Stimulated activated naive CD8-positive, alpha-beta T cell treated with anti-CD3 and anti-CD28 coated beads, Interleukin-15, amount 100 ng/mL, for 72 hours (primary cell): ENCODE data around the gene LRRC70.
A peak's percentile ranks its signal among the peaks of the same experiment; 100 is the strongest.

ENCODE experiments used
- ATAC-seq: fragments of 150-1000 bp; cut with Tn5 transposase; 2 replicates; pipeline ENCODE4 v1.10.0; 2021; ENCODE audit warnings: mild to moderate bottlenecking, moderate library complexity
- DNase-seq, 2 donors: peaks; one replicate each; pipeline ENCODE4 v3.0.0; 2021 to 2022
- H3K27ac Mint-ChIP-seq, 2 donors: one replicate each; pipeline ENCODE4 v1.8.0; 2022; ENCODE audit warnings: mild to moderate bottlenecking in 2 of 2, mixed read lengths in 2 of 2, moderate library complexity in 2 of 2
- H3K27me3 Mint-ChIP-seq: one replicate; pipeline ENCODE4 v1.8.0; 2022; ENCODE audit warnings: mixed read lengths
- H3K4me1 Mint-ChIP-seq: one replicate; pipeline ENCODE4 v1.8.0; 2022; ENCODE audit warnings: mild to moderate bottlenecking, mixed read lengths
- H3K4me3 Mint-ChIP-seq, 2 donors: one replicate each; pipeline ENCODE4 v1.8.0; 2022; ENCODE audit warnings: mild to moderate bottlenecking in 2 of 2, mixed read lengths in 2 of 2, moderate library complexity in 1 of 2
- H3K9me3 Mint-ChIP-seq, 2 donors: one replicate each; pipeline ENCODE4 v1.8.0; 2022; ENCODE audit warnings: mixed read lengths in 2 of 2

LRRC70 gene, protein sequence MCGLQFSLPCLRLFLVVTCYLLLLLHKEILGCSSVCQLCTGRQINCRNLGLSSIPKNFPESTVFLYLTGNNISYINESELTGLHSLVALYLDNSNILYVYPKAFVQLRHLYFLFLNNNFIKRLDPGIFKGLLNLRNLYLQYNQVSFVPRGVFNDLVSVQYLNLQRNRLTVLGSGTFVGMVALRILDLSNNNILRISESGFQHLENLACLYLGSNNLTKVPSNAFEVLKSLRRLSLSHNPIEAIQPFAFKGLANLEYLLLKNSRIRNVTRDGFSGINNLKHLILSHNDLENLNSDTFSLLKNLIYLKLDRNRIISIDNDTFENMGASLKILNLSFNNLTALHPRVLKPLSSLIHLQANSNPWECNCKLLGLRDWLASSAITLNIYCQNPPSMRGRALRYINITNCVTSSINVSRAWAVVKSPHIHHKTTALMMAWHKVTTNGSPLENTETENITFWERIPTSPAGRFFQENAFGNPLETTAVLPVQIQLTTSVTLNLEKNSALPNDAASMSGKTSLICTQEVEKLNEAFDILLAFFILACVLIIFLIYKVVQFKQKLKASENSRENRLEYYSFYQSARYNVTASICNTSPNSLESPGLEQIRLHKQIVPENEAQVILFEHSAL

GRCh38 chr5:62578540-62578939, at the start of gene LRRC70:
Gene LRRC70, plus strand, starts transcription at chr5:62578819. Its CDS starts 620 bp downstream, at chr5:62579439.
- H3K4me3 Mint-ChIP-seq = peak within 1 kb of the TSS; percentile 43 to 50
- ATAC-seq (peak; percentile 93), DNase-seq (no peak)
- peaks cover 37% of the 10 kb centered on the region for H3K4me1 Mint-ChIP-seq
- H3K27ac Mint-ChIP-seq = peak within 1 kb of the TSS in 1 of 2 donors; percentile 68
- no peaks in the 10 kb centered on the region for H3K27me3 Mint-ChIP-seq
- no peaks in the 10 kb centered on the region for H3K9me3 Mint-ChIP-seq

- no peak overlapping the region for H3K27ac Mint-ChIP-seq
- no peak for ATAC-seq
- H3K4me3 Mint-ChIP-seq = no peak overlapping the region
These were observed 45.0 kb upstream of the LRRC70 start for GRCh38 chr5:62533597-62533996.

GRCh38 chr5:62534461-62535236, 44.0 kb upstream of the LRRC70 start:
- Mint-ChIP-seq H3K4me3 (no peak overlapping the region), H3K27ac (no peak overlapping the region), H3K9me3 (no peaks in the 10 kb centered on the region), H3K4me1 (no peaks in the 10 kb centered on the region), H3K27me3 (no peaks in the 10 kb centered on the region)
- DNase-seq (no peak), ATAC-seq (no peak)

More at GRCh38 chr5:62533597-62533996, 45.0 kb upstream of the LRRC70 start:
- H3K27me3 Mint-ChIP-seq = no peaks in the 10 kb centered on the region
- H3K9me3 Mint-ChIP-seq = no peaks in the 10 kb centered on the region
- DNase-seq = no peak
- H3K4me1 Mint-ChIP-seq = no peaks in the 10 kb centered on the region

DNA sequence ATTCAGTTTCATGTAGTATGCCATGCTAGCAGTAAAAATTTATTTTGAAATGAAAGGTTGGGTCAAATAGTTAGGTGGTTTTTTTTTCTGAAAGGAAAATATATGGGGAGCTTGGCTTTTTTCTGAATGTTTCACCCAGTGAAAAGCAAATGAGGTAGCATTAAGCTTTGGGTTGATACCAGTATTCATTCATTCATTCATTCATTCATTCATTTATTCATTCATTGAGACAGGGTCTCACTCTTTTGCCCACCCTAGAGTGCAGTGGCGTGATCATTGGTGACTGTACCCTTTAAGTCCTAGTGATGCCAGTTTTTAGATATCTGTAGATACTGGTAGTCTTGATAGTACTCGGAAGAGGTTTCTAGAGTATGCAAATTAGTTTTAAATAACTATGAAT, 42.4 kb upstream of the LRRC70 start:
- DNase-seq (no peak), ATAC-seq (no peak)
- Mint-ChIP-seq H3K4me1 (no peaks in the 10 kb centered on the region), H3K4me3 (no peak overlapping the region), H3K27me3 (no peaks in the 10 kb centered on the region), H3K27ac (no peak overlapping the region), H3K9me3 (no peaks in the 10 kb centered on the region)

DNA sequence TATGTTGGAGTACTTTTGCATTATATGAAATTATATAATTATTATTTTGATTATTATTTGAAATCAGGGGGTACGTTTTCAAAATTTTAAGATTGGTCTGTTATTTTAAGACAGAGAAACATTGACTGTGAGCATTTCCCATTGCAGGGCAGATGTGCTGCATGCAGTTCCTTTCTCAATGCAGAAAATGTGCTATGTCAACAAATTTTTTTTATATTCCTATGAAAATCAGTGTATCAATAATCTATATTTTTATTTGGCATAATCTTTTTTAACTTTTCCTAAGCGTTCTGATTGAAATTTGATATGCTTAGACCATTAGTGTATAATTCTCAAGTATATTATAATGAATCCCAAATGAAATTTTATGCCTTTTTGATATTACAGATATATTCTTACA, 41.8 kb upstream of the LRRC70 start:
- Mint-ChIP-seq H3K4me1 (no peaks in the 10 kb centered on the region), H3K27me3 (no peaks in the 10 kb centered on the region), H3K27ac (no peak overlapping the region), H3K9me3 (no peaks in the 10 kb centered on the region), H3K4me3 (no peak overlapping the region)
- DNase-seq (no peak), ATAC-seq (no peak)

DNA sequence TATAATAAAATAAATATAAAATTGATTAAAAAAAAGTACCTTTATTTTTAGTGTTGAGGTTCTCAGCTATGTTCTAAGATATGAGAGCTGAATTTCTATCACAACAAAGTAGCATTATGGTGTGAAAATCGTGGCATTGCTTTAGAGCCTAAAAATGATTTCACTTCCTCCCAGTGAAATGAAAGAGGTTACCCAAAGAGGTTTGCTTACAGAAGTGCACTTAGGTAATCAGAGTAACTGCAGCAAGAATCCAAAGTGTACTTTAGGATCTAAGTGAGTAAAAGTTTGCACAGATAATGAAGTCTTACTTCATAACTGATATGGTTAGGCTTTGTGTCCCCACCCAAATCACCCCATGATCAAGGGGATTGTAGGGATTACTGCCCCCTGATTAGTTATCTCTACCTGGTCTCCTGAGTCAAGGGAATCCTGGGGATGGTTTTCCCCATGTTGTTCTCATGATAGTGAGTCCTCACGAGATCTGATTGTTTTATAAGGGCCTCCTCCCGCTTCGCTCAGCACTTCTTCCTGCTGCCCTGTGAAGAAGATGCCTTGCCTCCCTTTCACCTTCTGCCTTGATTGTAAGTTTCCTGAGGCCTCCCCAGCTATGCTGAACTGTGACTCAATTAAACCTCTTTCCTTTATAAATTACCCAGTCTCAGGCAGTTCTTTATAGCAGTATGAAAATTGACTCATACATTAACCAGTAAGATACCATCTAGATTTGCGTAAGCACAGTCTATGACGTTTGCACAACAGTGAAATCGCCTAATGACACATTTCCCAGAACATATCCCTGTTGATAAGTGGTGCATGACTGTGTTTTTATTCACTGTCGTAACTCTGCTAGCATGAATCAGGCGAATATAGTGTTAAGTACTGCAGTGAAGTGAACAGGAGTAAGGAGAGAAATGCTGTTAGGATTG, 40.3 kb upstream of the LRRC70 start:
- peaks cover 0 to 1% of the 10 kb centered on the region in 2 donors for H3K9me3 Mint-ChIP-seq
- H3K27me3 Mint-ChIP-seq = no peaks in the 10 kb centered on the region
- H3K4me3 Mint-ChIP-seq = no peak overlapping the region
- DNase-seq (no peak), ATAC-seq (peak; percentile 75)
- peak overlapping the region in 1 of 2 donors; percentile 88 for H3K27ac Mint-ChIP-seq
- no peaks in the 10 kb centered on the region for H3K4me1 Mint-ChIP-seq

DNA sequence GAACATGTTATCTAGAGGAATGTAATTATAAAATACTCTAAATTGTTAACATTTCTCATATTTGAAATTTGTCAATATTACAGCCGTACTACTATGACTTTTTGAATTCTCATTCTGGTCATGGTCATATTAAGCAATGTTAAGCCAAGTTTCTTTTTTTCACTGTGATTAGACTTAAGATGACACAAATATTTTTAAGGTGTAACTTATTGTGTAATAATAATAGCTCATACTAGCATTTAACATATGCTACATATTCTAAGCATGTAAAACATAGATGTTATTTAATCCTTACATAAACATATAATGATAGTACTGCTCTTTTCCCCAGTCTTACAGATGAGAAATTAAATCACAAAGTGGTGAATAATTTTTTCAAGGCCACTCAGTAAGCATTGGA, 35.9 kb upstream of the LRRC70 start:
- H3K27me3 Mint-ChIP-seq = no peaks in the 10 kb centered on the region
- H3K4me1 Mint-ChIP-seq = no peaks in the 10 kb centered on the region
- no peak overlapping the region for H3K4me3 Mint-ChIP-seq
- no peak for DNase-seq
- H3K9me3 Mint-ChIP-seq = peaks cover 6 to 16% of the 10 kb centered on the region in 2 donors
- H3K27ac Mint-ChIP-seq = no peak overlapping the region
- no peak for ATAC-seq

- Mint-ChIP-seq H3K9me3 (peaks cover 6 to 16% of the 10 kb centered on the region in 2 donors), H3K4me3 (no peak overlapping the region), H3K27ac (no peak overlapping the region), H3K4me1 (no peaks in the 10 kb centered on the region), H3K27me3 (no peaks in the 10 kb centered on the region)
- ATAC-seq = no peak
- DNase-seq = no peak
These were observed 30.5 kb upstream of the LRRC70 start for GRCh38 chr5:62547945-62548630.

GRCh38 chr5:62550103-62550502, 28.5 kb upstream of the LRRC70 start:
- Mint-ChIP-seq H3K4me3 (no peak overlapping the region), H3K4me1 (no peaks in the 10 kb centered on the region), H3K9me3 (no peaks in the 10 kb centered on the region), H3K27ac (no peak overlapping the region), H3K27me3 (no peaks in the 10 kb centered on the region)
- DNase-seq = no peak
- no peak for ATAC-seq

- H3K4me1 Mint-ChIP-seq = no peaks in the 10 kb centered on the region
- no peak overlapping the region for H3K27ac Mint-ChIP-seq
- H3K27me3 Mint-ChIP-seq = no peaks in the 10 kb centered on the region
- DNase-seq (no peak), ATAC-seq (no peak)
- H3K4me3 Mint-ChIP-seq = no peak overlapping the region
- no peaks in the 10 kb centered on the region for H3K9me3 Mint-ChIP-seq
These were observed 22.7 kb upstream of the LRRC70 start for GRCh38 chr5:62555930-62556329.

DNA sequence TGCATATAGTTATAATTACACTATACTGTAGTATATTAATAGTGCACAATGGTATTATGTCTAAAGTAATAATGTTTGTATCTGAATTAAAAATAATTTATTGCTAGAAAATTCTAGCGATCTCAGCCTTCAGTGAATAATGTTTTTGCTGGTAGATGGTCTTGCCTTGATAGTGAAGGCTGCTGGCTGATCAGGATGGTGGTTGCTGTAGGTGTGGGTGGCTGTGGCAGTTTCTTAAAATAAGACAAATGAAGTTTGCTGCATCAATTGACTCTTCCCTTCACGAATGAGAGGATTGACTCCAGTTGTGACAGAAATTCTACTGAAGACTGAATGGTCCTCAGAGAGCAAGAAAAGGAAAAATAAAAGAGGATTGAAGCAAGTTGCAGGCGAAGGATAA, 19.7 kb upstream of the LRRC70 start:
- DNase-seq = no peak
- Mint-ChIP-seq H3K9me3 (no peaks in the 10 kb centered on the region), H3K4me3 (no peak overlapping the region), H3K4me1 (no peaks in the 10 kb centered on the region), H3K27ac (peak overlapping the region in 1 of 2 donors; percentile 77), H3K27me3 (no peaks in the 10 kb centered on the region)
- ATAC-seq = no peak

- Mint-ChIP-seq H3K9me3 (peaks cover 6 to 13% of the 10 kb centered on the region in 2 donors), H3K27ac (no peak overlapping the region), H3K4me3 (no peak overlapping the region), H3K4me1 (no peaks in the 10 kb centered on the region), H3K27me3 (no peaks in the 10 kb centered on the region)
- ATAC-seq (no peak), DNase-seq (no peak)
These were observed 17.8 kb upstream of the LRRC70 start for GRCh38 chr5:62560786-62561185.

GRCh38 chr5:62561896-62562295, 16.7 kb upstream of the LRRC70 start:
- no peaks in the 10 kb centered on the region for H3K27me3 Mint-ChIP-seq
- peaks cover 9 to 17% of the 10 kb centered on the region in 2 donors for H3K9me3 Mint-ChIP-seq
- DNase-seq = no peak
- H3K4me1 Mint-ChIP-seq = no peaks in the 10 kb centered on the region
- H3K27ac Mint-ChIP-seq = no peak overlapping the region
- no peak for ATAC-seq
- no peak overlapping the region for H3K4me3 Mint-ChIP-seq

GRCh38 chr5:62562867-62563266, 15.8 kb upstream of the LRRC70 start:
- no peak for DNase-seq
- Mint-ChIP-seq H3K4me1 (no peaks in the 10 kb centered on the region), H3K9me3 (peaks cover 12 to 23% of the 10 kb centered on the region in 2 donors), H3K27ac (no peak overlapping the region), H3K27me3 (no peaks in the 10 kb centered on the region), H3K4me3 (no peak overlapping the region)
- ATAC-seq = no peak
